Lower leg skin (tissue), 3 donors: Measurements from ENCODE around the gene SMIM28.

Experiments used
- CTCF ChIP-seq, 3 donors: fragments of 450-650 bp; IDR thresholded peaks; one replicate each; pipeline ENCODE4 v1.5.1; 2016; ENCODE audit warnings: antibody characterized with exemption in 3 of 3, mild to moderate bottlenecking in 3 of 3, moderate library complexity in 2 of 3
- POLR2A ChIP-seq, 2 donors: fragments of 450-650 bp; IDR thresholded peaks; one replicate each; pipeline ENCODE4 v1.6.1; 2016 to 2017; ENCODE audit warnings: antibody characterized with exemption in 2 of 2, mild to moderate bottlenecking in 1 of 2, moderate library complexity in 1 of 2

DNA sequence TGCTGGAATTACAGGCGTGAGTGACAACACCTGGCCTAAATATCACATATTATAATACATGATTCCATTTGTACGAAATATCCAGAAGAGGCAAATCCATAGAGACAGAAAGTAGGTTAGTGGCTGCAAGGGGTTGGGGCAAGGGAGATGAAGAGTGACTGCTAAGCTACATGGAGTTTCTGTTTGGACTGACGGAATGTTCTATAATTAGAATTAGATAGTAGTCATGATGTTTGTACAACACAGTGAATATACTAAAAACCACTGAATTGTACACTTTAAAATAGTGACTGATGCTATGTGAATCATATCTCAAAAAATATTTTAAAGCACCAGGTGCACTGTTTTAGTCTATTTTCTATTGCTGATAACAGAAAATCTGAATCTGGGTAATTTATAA is 22.6 kb downstream of the SMIM28 start:
- TF ChIP-seq POLR2A (IDR thresholded peaks at IDR 0.05) (no peak), CTCF (IDR thresholded peaks at IDR 0.05) (no peak)
